OCI-LY3 (cell line): Measurements from ENCODE around the gene NOTUM.

Source experiments
- CTCF ChIP-seq: fragments of 200-600, 300-600 bp; sonication (generic); IDR thresholded peaks from 2 replicates; pipeline ENCODE4 v1.5.1; 2014; ENCODE audit warnings: antibody characterized with exemption, low read length, low read depth
- EZH2phosphoT487 ChIP-seq: fragments of 200-600 bp; shearing (Covaris generic); IDR thresholded peaks from 2 replicates; pipeline ENCODE4 v1.6.1; 2018; ENCODE audit warnings: antibody characterized with exemption, mixed run types, low read depth

- TF ChIP-seq CTCF (no peak), EZH2phosphoT487 (no peak)
These were observed 29.8 kb downstream of the NOTUM start for GRCh38 chr17:81931189-81931556.
